Measurements from ENCODE around the gene CDS2. TPM values are rescaled to one million over a fixed set of nuclear protein-coding genes. Genes with fewer than 3 reads are reported as not detected.

Gene CDS2
- total RNA-seq, 1 experiment from 2014 or later = 37.5 TPM

DNA sequence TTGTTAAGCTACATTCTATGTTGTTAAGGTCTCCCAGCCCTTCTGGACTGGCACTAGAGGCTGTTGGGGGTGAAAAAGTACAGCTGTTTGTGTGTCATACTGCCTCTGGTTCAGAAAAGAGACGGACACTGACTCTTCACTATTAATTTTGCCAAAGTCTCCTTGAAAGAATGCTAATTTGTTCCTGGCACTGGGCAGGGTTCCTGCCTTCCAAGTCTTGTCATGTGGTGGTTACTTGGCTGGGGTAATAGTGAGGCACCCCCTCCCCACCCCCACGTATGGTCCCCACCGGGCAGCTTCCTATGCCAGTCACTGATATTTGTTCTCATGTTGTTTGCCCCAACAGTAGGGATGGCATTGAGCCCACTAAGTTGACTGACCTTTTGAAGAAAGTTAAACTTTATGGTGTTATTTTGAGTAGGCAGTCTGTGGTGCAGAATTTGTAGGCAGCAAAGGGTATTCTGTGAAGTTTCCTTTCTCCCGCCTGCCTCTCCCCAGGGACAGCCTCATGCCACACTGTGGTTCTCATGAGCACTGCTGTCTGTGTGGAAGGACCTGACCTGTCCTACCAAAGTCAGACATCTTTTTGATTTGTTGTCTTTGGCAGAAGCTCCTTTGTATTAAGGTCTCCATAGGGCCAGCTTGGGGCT lies 8.7 kb downstream of the CDS2 start:
- Histone ChIP-seq H3K4me3 (replicated peaks in 1 of 2; ENCODE audit: low read depth in 1 of 2, low read length in 2 of 2) (no peak overlapping the region), H3K9ac (ENCODE audit: low read length) (no peak overlapping the region), H3K4me1 (ENCODE audit: control insufficient read depth in 1 of 2, insufficient read depth in 2 of 2, low read length in 2 of 2) (no peaks in the 10 kb centered on the region), H3K4me2 (ENCODE audit: low read length) (no peak overlapping the region), H3K79me2 (ENCODE audit: insufficient read depth, low read length) (peaks cover 55% of the 10 kb centered on the region), H2AFZ (ENCODE audit: low read depth, low read length, poor library complexity, severe bottlenecking) (no peak overlapping the region), H3K36me3 (ENCODE audit: control insufficient read depth in 1 of 2, insufficient read depth in 2 of 2, low read length in 2 of 2) (no peaks in the 10 kb centered on the region), H3K27ac (ENCODE audit: low read depth, low read length) (no peak overlapping the region), H3K9me3 (ENCODE audit: control insufficient read depth in 1 of 2, insufficient read depth in 1 of 2, low read depth in 1 of 2, low read length in 2 of 2) (no peaks in the 10 kb centered on the region), H4K20me1 (ENCODE audit: insufficient read depth) (no peaks in the 10 kb centered on the region), H3K9me2 (ENCODE audit: insufficient read depth) (no peaks in the 10 kb centered on the region), H3K27me3 (ENCODE audit: insufficient read depth, low read length) (no peaks in the 10 kb centered on the region)
- RAD21 ChIA-PET (ENCODE audit: low non-redundant PET in 1 of 2, low total read pairs in 2 of 2, uncharacterized antibody in 2 of 2, unreplicated experiment in 2 of 2) = no interaction called here
- intact Hi-C loops (cut with micrococcal nuclease) = no loop called here
- POLR2A ChIA-PET = no interaction called here
- TF ChIP-seq ELF1 (IDR thresholded peaks at IDR 0.05; ENCODE audit: borderline replicate concordance, low read depth) = no peak
- DNase-seq (ENCODE audit: low read depth, low spot score) (no peak), ATAC-seq (no peak)
- BruUV-seq (replicated peaks) = no TSS peak
- CTCF ChIA-PET = no interaction called here

DNA sequence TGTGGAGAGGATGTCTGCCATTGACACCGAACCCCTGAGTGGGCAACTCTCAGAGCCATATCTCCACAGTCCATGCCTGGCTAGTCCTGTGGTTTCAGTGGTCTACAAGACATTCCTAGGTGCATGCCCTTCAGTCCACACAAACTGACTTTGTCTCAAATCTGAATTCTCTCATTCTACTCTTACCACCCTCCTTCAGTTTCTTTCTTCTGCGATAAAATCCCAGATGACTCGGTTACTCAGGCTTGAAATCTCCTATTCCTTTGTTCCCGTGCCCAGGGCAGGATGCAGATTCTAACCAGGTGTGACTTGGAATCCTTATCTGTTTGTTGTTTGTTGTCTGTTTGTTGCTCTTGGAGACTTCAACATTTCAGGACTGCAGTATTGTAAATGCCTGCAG lies 9.3 kb downstream of the CDS2 start:
- H3K9me3 ChIP-seq (ENCODE audit: control insufficient read depth in 1 of 2, insufficient read depth in 1 of 2, low read depth in 1 of 2, low read length in 2 of 2) = no peaks in the 10 kb centered on the region
- intact Hi-C loops (cut with micrococcal nuclease) = no loop called here
- no peak for DNase-seq (ENCODE audit: low read depth, low spot score)
- H3K27ac ChIP-seq (ENCODE audit: low read depth, low read length) = no peak overlapping the region
- TF ChIP-seq RAD21 (IDR thresholded peaks at IDR 0.05; ENCODE audit: low read depth) (no peak), EZH2phosphoT487 (IDR thresholded peaks at IDR 0.05; ENCODE audit: borderline replicate concordance) (no peak), ZNF274 (IDR thresholded peaks at IDR 0.05; ENCODE audit: low read depth, low read length) (no peak), YY1 (IDR thresholded peaks at IDR 0.05; ENCODE audit: extremely low read depth, insufficient replicate concordance, low read depth, low read length) (no peak), POLR2A (IDR thresholded peaks at IDR 0.05; ENCODE audit: borderline replicate concordance, extremely low read depth, insufficient read depth, insufficient read length) (no peak), ELF1 (IDR thresholded peaks at IDR 0.05; ENCODE audit: borderline replicate concordance, low read depth) (no peak), TCF7L2 (IDR thresholded peaks at IDR 0.05; ENCODE audit: borderline replicate concordance, extremely low read depth, insufficient read depth, insufficient read length) (no peak), SRF (IDR thresholded peaks at IDR 0.05; ENCODE audit: low read depth) (no peak), JUND (IDR thresholded peaks at IDR 0.05) (no peak), CEBPB (IDR thresholded peaks at IDR 0.05; ENCODE audit: low read depth) (no peak), ZFX (IDR thresholded peaks at IDR 0.05) (no peak), EGR1 (IDR thresholded peaks at IDR 0.05; ENCODE audit: low read depth) (no peak), CBX3 (IDR thresholded peaks at IDR 0.05; ENCODE audit: low read depth) (no peak), SP1 (IDR thresholded peaks at IDR 0.05; ENCODE audit: low read depth) (no peak)
- TF ChIP-seq, protein P1, sequence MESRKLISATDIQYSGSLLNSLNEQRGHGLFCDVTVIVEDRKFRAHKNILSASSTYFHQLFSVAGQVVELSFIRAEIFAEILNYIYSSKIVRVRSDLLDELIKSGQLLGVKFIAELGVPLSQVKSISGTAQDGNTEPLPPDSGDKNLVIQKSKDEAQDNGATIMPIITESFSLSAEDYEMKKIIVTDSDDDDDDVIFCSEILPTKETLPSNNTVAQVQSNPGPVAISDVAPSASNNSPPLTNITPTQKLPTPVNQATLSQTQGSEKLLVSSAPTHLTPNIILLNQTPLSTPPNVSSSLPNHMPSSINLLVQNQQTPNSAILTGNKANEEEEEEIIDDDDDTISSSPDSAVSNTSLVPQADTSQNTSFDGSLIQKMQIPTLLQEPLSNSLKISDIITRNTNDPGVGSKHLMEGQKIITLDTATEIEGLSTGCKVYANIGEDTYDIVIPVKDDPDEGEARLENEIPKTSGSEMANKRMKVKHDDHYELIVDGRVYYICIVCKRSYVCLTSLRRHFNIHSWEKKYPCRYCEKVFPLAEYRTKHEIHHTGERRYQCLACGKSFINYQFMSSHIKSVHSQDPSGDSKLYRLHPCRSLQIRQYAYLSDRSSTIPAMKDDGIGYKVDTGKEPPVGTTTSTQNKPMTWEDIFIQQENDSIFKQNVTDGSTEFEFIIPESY (IDR thresholded peaks at IDR 0.05; ENCODE audit: extremely low read depth, insufficient replicate concordance, low read length) = no peak
- no peaks in the 10 kb centered on the region for H3K36me3 ChIP-seq (ENCODE audit: control insufficient read depth in 1 of 2, insufficient read depth in 2 of 2, low read length in 2 of 2)
- H3K4me3 ChIP-seq (replicated peaks in 1 of 2; ENCODE audit: low read depth in 1 of 2, low read length in 2 of 2) = no peak overlapping the region
- ChIA-PET CTCF (no interaction called here), POLR2A (no interaction called here), RAD21 (ENCODE audit: low non-redundant PET in 1 of 2, low total read pairs in 2 of 2, uncharacterized antibody in 2 of 2, unreplicated experiment in 2 of 2) (no interaction called here)
- H3K9ac ChIP-seq (ENCODE audit: low read length) = no peak overlapping the region
- no peaks in the 10 kb centered on the region for H3K4me1 ChIP-seq (ENCODE audit: control insufficient read depth in 1 of 2, insufficient read depth in 2 of 2, low read length in 2 of 2)
- BruUV-seq (replicated peaks) = no TSS peak
- H3K27me3 ChIP-seq (ENCODE audit: insufficient read depth, low read length) = no peaks in the 10 kb centered on the region
- no peaks in the 10 kb centered on the region for H4K20me1 ChIP-seq (ENCODE audit: insufficient read depth)
- H2AFZ ChIP-seq (ENCODE audit: low read depth, low read length, poor library complexity, severe bottlenecking) = no peak overlapping the region
- ATAC-seq = no peak
- no peaks in the 10 kb centered on the region for H3K9me2 ChIP-seq (ENCODE audit: insufficient read depth)
- no peak overlapping the region for H3K4me2 ChIP-seq (ENCODE audit: low read length)
- peaks cover 55% of the 10 kb centered on the region for H3K79me2 ChIP-seq (ENCODE audit: insufficient read depth, low read length)
